GM23338 (cell line): ENCODE data around the gene MRNIP. TPM values are rescaled to one million over a fixed set of nuclear protein-coding genes. Genes with fewer than 3 reads are reported as not detected.

Experiments
- ATAC-seq: fragments of 200-7000 bp; cut with Tn5 transposase; 3 replicates; pipeline ENCODE4 v1.9.1; 2020
- DNase-seq: peaks from one replicate; pipeline ENCODE4 v3.0.0-alpha.2; 2015; ENCODE audit warnings: low spot score
- H2AFZ ChIP-seq: fragments of 200-600 bp; sonication (generic); 2 replicates; pipeline ENCODE4 v1.8.0; 2016; ENCODE audit warnings: antibody characterized with exemption, mild to moderate bottlenecking, moderate library complexity
- H3F3A ChIP-seq: fragments of 200-600 bp; sonication (generic); replicated peaks from 2 replicates; pipeline ENCODE4 v1.8.0; 2017; ENCODE audit warnings: antibody characterized with exemption, mixed run types, low read depth
- H3K27ac ChIP-seq: fragments of 200-600 bp; sonication (generic); 2 replicates; pipeline ENCODE4 v1.6.1; 2016; ENCODE audit warnings: low read depth
- H3K27me3 ChIP-seq: fragments of 200-600 bp; sonication (generic); 2 replicates; pipeline ENCODE4 v1.8.0; 2016; ENCODE audit warnings: mild to moderate bottlenecking, mixed run types, moderate library complexity; ENCODE audit not compliant: insufficient read depth
- H3K36me3 ChIP-seq: fragments of 200-600 bp; sonication (generic); 2 replicates; pipeline ENCODE4 v1.8.0; 2016; ENCODE audit warnings: mild to moderate bottlenecking; ENCODE audit not compliant: insufficient read depth
- H3K4me1 ChIP-seq: fragments of 200-600 bp; sonication (generic); 2 replicates; pipeline ENCODE4 v1.8.0; 2016; ENCODE audit warnings: mild to moderate bottlenecking, moderate library complexity; ENCODE audit not compliant: insufficient read depth
- H3K4me2 ChIP-seq: fragments of 200-600 bp; sonication (generic); 2 replicates; pipeline ENCODE4 v1.7.1; 2017; ENCODE audit warnings: mixed run types
- H3K4me3 ChIP-seq: fragments of 200-600 bp; sonication (generic); 2 replicates; pipeline ENCODE4 v1.6.1; 2016; ENCODE audit warnings: mixed run types
- H3K79me2 ChIP-seq: fragments of 200-600 bp; sonication (generic); replicated peaks from 2 replicates; pipeline ENCODE4 v1.8.0; 2017; ENCODE audit warnings: mild to moderate bottlenecking; ENCODE audit not compliant: insufficient read depth
- H3K9me2 ChIP-seq: fragments of 200-600 bp; sonication (generic); 2 replicates; pipeline ENCODE4 v1.8.0; 2017; ENCODE audit not compliant: insufficient read depth
- H4K20me1 ChIP-seq: fragments of 200-600 bp; sonication (generic); replicated peaks from 2 replicates; pipeline ENCODE4 v1.8.0; 2017; ENCODE audit warnings: mild to moderate bottlenecking; ENCODE audit not compliant: insufficient read depth
- H3K27ac Mint-ChIP-seq: 2 replicates; pipeline ENCODE4 v1.8.0; 2020; ENCODE audit warnings: inconsistent platforms, mild to moderate bottlenecking, moderate library complexity, mixed read lengths
- H3K27me3 Mint-ChIP-seq: 3 replicates; pipeline ENCODE4 v1.8.0; 2022; ENCODE audit warnings: low read depth, mild to moderate bottlenecking, moderate library complexity, mixed read lengths, inconsistent platforms; ENCODE audit not compliant: insufficient read depth, poor library complexity
- H3K36me3 Mint-ChIP-seq: 3 replicates; pipeline ENCODE4 v1.8.0; 2021; ENCODE audit warnings: low read depth, mild to moderate bottlenecking, inconsistent platforms, moderate library complexity, mixed read lengths
- H3K4me1 Mint-ChIP-seq: 3 replicates; pipeline ENCODE4 v1.8.0; 2020; ENCODE audit warnings: mild to moderate bottlenecking, inconsistent platforms, mixed read lengths
- H3K4me3 Mint-ChIP-seq: 3 replicates; pipeline ENCODE4 v1.8.0; 2021; ENCODE audit warnings: moderate library complexity, mild to moderate bottlenecking, inconsistent platforms, mixed read lengths
- H3K9me3 Mint-ChIP-seq: 3 replicates; pipeline ENCODE4 v1.8.0; 2020; ENCODE audit warnings: moderate library complexity, mild to moderate bottlenecking, inconsistent platforms, mixed read lengths
- CREB1 ChIP-seq: fragments of 250-450 bp; sonication (Bioruptor Pico); IDR thresholded peaks from 2 replicates; pipeline ENCODE4 v1.5.0; 2020; ENCODE audit warnings: low read depth, mild to moderate bottlenecking, moderate library complexity
- CTCF ChIP-seq, 2 experiments: fragments of 200-600 bp in 1 of 2; sonication (generic) in 1 of 2; conservative IDR thresholded peaks; 2 replicates each; pipeline versions ENCODE4 v1.5.1 to v1.6.1; 2016 to 2017; ENCODE audit warnings: antibody characterized with exemption in 2 of 2, low read depth in 2 of 2, mild to moderate bottlenecking in 2 of 2, moderate library complexity in 1 of 2
- ETS1 ChIP-seq: IDR thresholded peaks from 2 replicates; pipeline ENCODE4 v1.6.1; 2016; ENCODE audit warnings: antibody characterized with exemption
- EZH2 ChIP-seq: fragments of 200-600 bp; sonication (generic); IDR thresholded peaks from one replicate; pipeline ENCODE4 v1.8.0; 2017; ENCODE audit warnings: antibody characterized with exemption, mild to moderate bottlenecking, low read depth; ENCODE audit not compliant: unreplicated experiment
- EZH2phosphoT487 ChIP-seq: fragments of 200-600 bp; sonication (generic); IDR thresholded peaks from one replicate; pipeline ENCODE4 v1.8.1; 2018; ENCODE audit warnings: antibody characterized with exemption; ENCODE audit not compliant: unreplicated experiment
- JUNB ChIP-seq: IDR thresholded peaks from one replicate; pipeline ENCODE4 v1.6.1; 2016; ENCODE audit warnings: antibody characterized with exemption; ENCODE audit not compliant: unreplicated experiment
- NANOG ChIP-seq: IDR thresholded peaks from 2 replicates; pipeline ENCODE4 v1.6.1; 2016; ENCODE audit warnings: antibody characterized with exemption, borderline replicate concordance
- POLR2AphosphoS5 ChIP-seq: IDR thresholded peaks from 2 replicates; pipeline ENCODE4 v1.6.1; 2016; ENCODE audit warnings: antibody characterized with exemption, low read depth
- REST ChIP-seq: IDR thresholded peaks from one replicate; pipeline ENCODE4 v1.6.1; 2018; ENCODE audit warnings: antibody characterized with exemption; ENCODE audit not compliant: unreplicated experiment
- STAT1 ChIP-seq: IDR thresholded peaks from one replicate; pipeline ENCODE4 v1.6.1; 2016; ENCODE audit warnings: antibody characterized with exemption; ENCODE audit not compliant: unreplicated experiment
- ZNF114 ChIP-seq: fragments of 250-450 bp; sonication (Bioruptor Pico); IDR thresholded peaks from 2 replicates; pipeline ENCODE4 v1.5.0; 2020; ENCODE audit warnings: mild to moderate bottlenecking, moderate library complexity
- ZNF331 ChIP-seq: fragments of 250-450 bp; sonication (Bioruptor Pico); IDR thresholded peaks from 2 replicates; pipeline ENCODE4 v1.5.0; 2020; ENCODE audit warnings: low read depth, mild to moderate bottlenecking, moderate library complexity
- polyA plus RNA-seq: library from polyadenylated mRNA; unstranded; fragments of >200 nt; fragmentation: Nextera tagmentation; extraction: Ambion mirVana; gene quantifications from 2 replicates; pipeline ENCODE4 v1.2.1, GENCODE V29; 2016
- total RNA-seq: library from RNA; depleted of rRNA; stranded (reverse); fragments of >200 nt; shearing (Covaris generic); gene quantifications from 2 replicates; pipeline ENCODE4 v1.2.3, GENCODE V29; 2014

The MRNIP gene
- total and polyA plus RNA-seq, 2 experiments from 2014 or later: 18.2 to 34.4 TPM

- no peak overlapping the region for H3K27ac Mint-ChIP-seq
- H3K36me3 ChIP-seq: peaks cover 24% of the 10 kb centered on the region
- H3K4me3 Mint-ChIP-seq: peak overlapping the region; percentile 92
- peaks cover 58% of the 10 kb centered on the region for H3K36me3 Mint-ChIP-seq
- H3K27me3 ChIP-seq: peaks cover 7% of the 10 kb centered on the region; the same call in 1 of the 2 replicates
- peak overlapping the region; percentile 92; the same call in 1 of the 2 replicates for H3K4me3 ChIP-seq
- peaks cover 25% of the 10 kb centered on the region for H3K27me3 Mint-ChIP-seq
- peaks cover 38% of the 10 kb centered on the region for H3F3A ChIP-seq
- H2AFZ ChIP-seq: no peak overlapping the region
- ATAC-seq: no peak
- peak overlapping the region; percentile 98 for H3K4me2 ChIP-seq
- H3K9me2 ChIP-seq: no peaks in the 10 kb centered on the region
- H3K79me2 ChIP-seq: peaks cover 21% of the 10 kb centered on the region
- no peak for DNase-seq
- H3K4me1 ChIP-seq: peaks cover 31% of the 10 kb centered on the region
- H3K4me1 Mint-ChIP-seq: peaks cover 32% of the 10 kb centered on the region
- peaks cover 16% of the 10 kb centered on the region for H4K20me1 ChIP-seq
- H3K27ac ChIP-seq: no peak overlapping the region
- TF ChIP-seq ETS1 (no peak), POLR2AphosphoS5 (0 out of 2 replicates have a peak, but pooled peaks have one; percentile 14), ZNF114 (CRISPR knock-in tag) (no peak), EZH2phosphoT487 (no peak), JUNB (no peak), STAT1 (no peak), CTCF (conservative IDR thresholded peaks at IDR 0.05; ENCODE audit: low read depth in 2 of 2) (no peak)
- H3K9me3 Mint-ChIP-seq: no peaks in the 10 kb centered on the region
Observed at GRCh38 chr5:179822444-179822990, 36.1 kb downstream of the MRNIP start.

- peaks cover 23% of the 10 kb centered on the region for H3K36me3 ChIP-seq
- no peak overlapping the region for H3K27ac ChIP-seq
- peaks cover 12% of the 10 kb centered on the region; the same call in 1 of the 2 replicates for H3K27me3 ChIP-seq
- Mint-ChIP-seq H3K27me3 (peaks cover 27% of the 10 kb centered on the region), H3K4me3 (peak overlapping the region; percentile 92), H3K36me3 (peaks cover 53% of the 10 kb centered on the region), H3K9me3 (no peaks in the 10 kb centered on the region), H3K27ac (no peak overlapping the region), H3K4me1 (peaks cover 30% of the 10 kb centered on the region)
- peaks cover 41% of the 10 kb centered on the region for H3F3A ChIP-seq
- no peaks in the 10 kb centered on the region for H3K9me2 ChIP-seq
- H3K4me3 ChIP-seq: peak overlapping the region; percentile 92
- H4K20me1 ChIP-seq: peaks cover 16% of the 10 kb centered on the region
- DNase-seq (no peak), ATAC-seq (no peak)
- peaks cover 21% of the 10 kb centered on the region for H3K79me2 ChIP-seq
- peaks cover 31% of the 10 kb centered on the region for H3K4me1 ChIP-seq
- H2AFZ ChIP-seq: no peak overlapping the region
- peak overlapping the region; percentile 98 for H3K4me2 ChIP-seq
- no peak for TF ChIP-seq EZH2
- no peak for TF ChIP-seq CREB1 (CRISPR knock-in tag)
- TF ChIP-seq ETS1: no peak
- TF ChIP-seq ZNF114 (CRISPR knock-in tag): no peak
- TF ChIP-seq REST: no peak
- no peak for TF ChIP-seq EZH2phosphoT487
- TF ChIP-seq NANOG: no peak
- no peak for TF ChIP-seq POLR2AphosphoS5
- TF ChIP-seq ZNF331 (CRISPR knock-in tag): no peak
Observed at GRCh38 chr5:179822059-179822432, 36.6 kb downstream of the MRNIP start.
